ENCODE data around the gene HPD. TPM values are rescaled to one million over a fixed set of nuclear protein-coding genes. Genes with fewer than 3 reads are reported as not detected.
A peak's percentile ranks its signal among the peaks of the same experiment; 100 is the strongest.
"Not testable (repeated sequence)": the region's sequence is repeated elsewhere in the genome, so short reads cannot be mapped to it uniquely, and the experiment has no call there.

The HPD gene
- total RNA-seq, 1 donor from 2014 or later, result 0.92 TPM

DNA sequence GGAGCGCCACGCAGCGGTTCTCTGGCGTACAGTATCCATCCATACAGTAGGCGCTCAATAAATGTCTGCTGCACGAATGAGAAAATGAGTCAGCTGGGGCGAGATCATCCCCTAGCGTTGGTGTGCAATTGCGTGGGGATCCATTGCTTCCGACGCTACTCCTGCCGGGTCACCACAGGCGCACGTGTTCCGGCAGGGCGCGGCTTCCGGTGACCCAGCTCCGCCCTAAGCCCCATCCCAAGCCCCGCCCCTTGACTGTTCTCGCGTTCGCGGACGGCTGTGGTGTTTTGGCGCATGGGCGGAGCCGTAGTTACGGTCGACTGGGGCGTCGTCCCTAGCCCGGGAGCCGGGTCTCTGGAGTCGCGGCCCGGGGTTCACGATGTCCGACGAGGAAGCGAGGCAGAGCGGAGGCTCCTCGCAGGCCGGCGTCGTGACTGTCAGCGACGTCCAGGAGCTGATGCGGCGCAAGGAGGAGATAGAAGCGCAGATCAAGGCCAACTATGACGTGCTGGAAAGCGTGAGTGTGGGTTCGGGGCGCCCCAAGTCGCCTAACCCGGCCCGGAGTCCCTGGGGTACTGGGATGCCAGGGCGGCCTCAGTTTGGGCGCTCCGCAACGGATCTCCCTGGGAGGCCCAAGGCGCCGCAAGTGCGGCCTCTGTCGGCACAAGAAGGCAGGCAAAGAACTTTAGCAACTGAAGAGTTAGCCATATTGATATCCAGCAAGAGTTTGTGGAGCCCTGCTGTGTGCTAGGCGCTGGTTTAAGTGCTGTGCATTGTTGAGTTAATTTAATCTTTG is 30.0 kb upstream of the HPD start, which contains the start of gene PSMD9:
PSMD9 (plus strand) TSS at position 313 of the 796 bp plus-strand sequence; CDS start at position 380, 67 bp downstream.
- peak within 1 kb of the TSS; percentile 100 for H3K4me3 Mint-ChIP-seq
- TF ChIP-seq, protein P1, sequence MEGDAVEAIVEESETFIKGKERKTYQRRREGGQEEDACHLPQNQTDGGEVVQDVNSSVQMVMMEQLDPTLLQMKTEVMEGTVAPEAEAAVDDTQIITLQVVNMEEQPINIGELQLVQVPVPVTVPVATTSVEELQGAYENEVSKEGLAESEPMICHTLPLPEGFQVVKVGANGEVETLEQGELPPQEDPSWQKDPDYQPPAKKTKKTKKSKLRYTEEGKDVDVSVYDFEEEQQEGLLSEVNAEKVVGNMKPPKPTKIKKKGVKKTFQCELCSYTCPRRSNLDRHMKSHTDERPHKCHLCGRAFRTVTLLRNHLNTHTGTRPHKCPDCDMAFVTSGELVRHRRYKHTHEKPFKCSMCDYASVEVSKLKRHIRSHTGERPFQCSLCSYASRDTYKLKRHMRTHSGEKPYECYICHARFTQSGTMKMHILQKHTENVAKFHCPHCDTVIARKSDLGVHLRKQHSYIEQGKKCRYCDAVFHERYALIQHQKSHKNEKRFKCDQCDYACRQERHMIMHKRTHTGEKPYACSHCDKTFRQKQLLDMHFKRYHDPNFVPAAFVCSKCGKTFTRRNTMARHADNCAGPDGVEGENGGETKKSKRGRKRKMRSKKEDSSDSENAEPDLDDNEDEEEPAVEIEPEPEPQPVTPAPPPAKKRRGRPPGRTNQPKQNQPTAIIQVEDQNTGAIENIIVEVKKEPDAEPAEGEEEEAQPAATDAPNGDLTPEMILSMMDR (conservative IDR thresholded peaks at IDR 0.05), result peak; percentile 76
- H3K27ac Mint-ChIP-seq, result peak within 1 kb of the TSS; percentile 95
- H3K4me1 Mint-ChIP-seq (ENCODE audit: unreplicated experiment), result peaks cover 26% of the 10 kb centered on the region
- H3K36me3 Mint-ChIP-seq, result peaks cover 7% of the 10 kb centered on the region
- peak; percentile 99 for DNase-seq (ENCODE audit: extremely low spot score, unreplicated experiment)
- H3K9me3 Mint-ChIP-seq, result no peaks in the 10 kb centered on the region
- H3K27me3 Mint-ChIP-seq, result no peaks in the 10 kb centered on the region

DNA sequence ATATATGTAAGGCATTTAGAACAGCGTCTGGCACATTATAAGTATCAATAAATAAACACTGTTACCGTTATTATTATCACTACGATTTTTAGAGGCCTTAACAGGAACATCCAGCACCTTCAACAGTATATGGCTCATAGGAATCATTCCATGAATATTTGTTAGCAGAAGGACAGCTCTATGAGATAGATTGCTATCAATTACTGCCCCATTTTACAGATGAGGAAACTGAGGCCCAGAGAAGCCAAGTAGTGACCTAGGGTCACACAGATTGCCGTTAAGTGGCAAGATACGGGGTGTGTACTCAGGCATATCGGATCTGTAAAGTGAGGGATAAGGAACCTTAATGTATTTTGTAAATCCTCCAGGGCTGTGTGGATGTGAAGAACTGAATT is 29.4 kb upstream of the HPD start:
- no peak for DNase-seq (ENCODE audit: extremely low spot score, unreplicated experiment)
- peaks cover 7% of the 10 kb centered on the region for H3K36me3 Mint-ChIP-seq
- TF ChIP-seq, protein P1 (conservative IDR thresholded peaks at IDR 0.05), result no peak
- no peaks in the 10 kb centered on the region for H3K27me3 Mint-ChIP-seq
- H3K4me3 Mint-ChIP-seq, result peak overlapping the region; percentile 100
- H3K4me1 Mint-ChIP-seq (ENCODE audit: unreplicated experiment), result peaks cover 29% of the 10 kb centered on the region
- peak overlapping the region; percentile 95 for H3K27ac Mint-ChIP-seq
- H3K9me3 Mint-ChIP-seq, result no peaks in the 10 kb centered on the region

DNA sequence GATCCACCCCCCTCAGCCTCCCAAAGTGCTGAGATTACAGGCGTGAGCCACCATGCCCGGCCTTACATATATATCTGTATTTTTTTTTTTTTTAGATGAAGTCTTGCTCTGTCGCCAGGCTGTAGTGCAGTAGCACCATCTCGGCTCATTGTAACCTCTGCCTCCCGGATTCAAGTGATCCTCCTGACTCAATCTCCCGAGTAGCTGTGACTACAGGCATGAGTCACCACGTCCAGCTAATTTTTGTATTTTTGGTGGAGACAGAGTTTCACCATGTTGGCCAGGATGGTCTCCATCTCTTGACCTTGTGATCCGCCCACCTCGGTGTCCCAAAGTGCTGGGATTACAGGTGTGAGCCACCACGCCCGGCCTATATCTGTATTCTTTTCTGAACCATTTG is 26.5 kb upstream of the HPD start:
- DNase-seq (ENCODE audit: extremely low spot score, unreplicated experiment); H3K27me3 Mint-ChIP-seq; H3K27ac Mint-ChIP-seq; H3K36me3 Mint-ChIP-seq; H3K4me3 Mint-ChIP-seq; H3K9me3 Mint-ChIP-seq: not testable (repeated sequence)
- peaks cover 24% of the 10 kb centered on the region for H3K4me1 Mint-ChIP-seq (ENCODE audit: unreplicated experiment)

DNA sequence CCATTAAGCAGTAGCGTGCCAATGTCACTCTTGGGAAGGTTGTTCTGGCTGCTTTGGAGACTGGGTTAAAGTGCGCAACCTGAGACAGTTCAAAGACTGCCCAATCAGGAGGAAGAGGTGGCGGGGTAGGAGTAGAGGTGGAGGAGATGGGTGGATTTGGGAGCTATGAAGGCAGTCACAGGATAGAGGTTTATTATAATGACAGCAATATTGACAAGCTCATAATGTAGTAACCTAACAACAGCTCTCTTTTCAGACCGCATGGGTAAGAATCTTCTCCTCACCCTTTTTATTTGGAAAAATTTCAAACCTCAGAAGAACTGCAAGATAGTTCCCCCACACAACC is 24.6 kb upstream of the HPD start:
- no peak for DNase-seq (ENCODE audit: extremely low spot score, unreplicated experiment)

DNA sequence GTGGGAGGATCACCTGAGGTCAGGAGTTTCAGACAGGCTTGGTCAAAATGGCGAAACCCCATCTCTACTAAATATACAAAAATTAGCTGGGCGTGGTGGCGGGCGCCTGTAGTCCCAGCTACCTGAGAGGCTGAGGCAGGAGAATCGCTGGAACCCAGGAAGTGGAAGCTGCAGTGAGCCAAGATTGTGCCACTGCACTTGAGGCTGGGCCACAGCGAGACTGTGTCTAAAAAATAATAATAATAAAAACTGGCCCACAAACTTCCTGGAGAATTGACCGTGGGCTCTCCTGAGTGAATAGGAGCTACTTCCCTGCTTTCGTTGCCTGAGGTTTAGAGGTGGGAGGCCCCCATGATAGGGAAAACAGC is 17.4 kb upstream of the HPD start:
- not testable (repeated sequence) for H3K36me3 Mint-ChIP-seq; DNase-seq (ENCODE audit: extremely low spot score, unreplicated experiment); H3K9me3 Mint-ChIP-seq; H3K4me3 Mint-ChIP-seq; H3K27ac Mint-ChIP-seq; H3K4me1 Mint-ChIP-seq (ENCODE audit: unreplicated experiment); H3K27me3 Mint-ChIP-seq

More for the DNA sequence above, 24.6 kb upstream of the HPD start:
- Mint-ChIP-seq H3K27ac (no peak overlapping the region), H3K9me3 (no peaks in the 10 kb centered on the region), H3K36me3 (no peaks in the 10 kb centered on the region), H3K27me3 (no peaks in the 10 kb centered on the region), H3K4me3 (no peak overlapping the region), H3K4me1 (ENCODE audit: unreplicated experiment) (peaks cover 12% of the 10 kb centered on the region)
- TF ChIP-seq, protein P1 (conservative IDR thresholded peaks at IDR 0.05), result no peak

DNA sequence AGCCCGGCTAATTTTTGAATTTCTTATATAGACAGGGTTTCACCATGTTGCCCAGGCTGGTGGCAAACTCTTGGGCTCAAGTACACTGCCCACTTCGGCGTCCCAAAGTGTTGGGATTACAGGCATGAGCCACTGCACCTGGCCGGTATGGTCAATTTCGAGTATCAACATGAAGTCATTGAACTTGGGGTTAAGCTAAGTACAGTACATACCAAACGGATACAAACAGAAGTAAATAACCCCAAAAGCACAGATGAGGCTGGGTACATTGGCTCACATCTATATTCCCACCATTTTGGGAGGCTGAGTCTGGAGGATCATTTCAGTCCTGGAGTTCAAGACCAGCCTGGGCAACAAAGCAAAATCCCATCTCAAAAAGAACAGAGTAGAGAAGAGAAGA is 16.9 kb upstream of the HPD start:
- Mint-ChIP-seq H3K9me3 (no peaks in the 10 kb centered on the region), H3K4me3 (no peak overlapping the region), H3K27me3 (no peaks in the 10 kb centered on the region), H3K4me1 (ENCODE audit: unreplicated experiment) (peaks cover 6% of the 10 kb centered on the region), H3K36me3 (no peaks in the 10 kb centered on the region), H3K27ac (no peak overlapping the region)
- TF ChIP-seq, protein P1 (conservative IDR thresholded peaks at IDR 0.05), result no peak
- DNase-seq (ENCODE audit: extremely low spot score, unreplicated experiment), result no peak

All from type B pancreatic cell (in vitro differentiated cells).